ENCODE measurements around the gene SENP5.

SENP5 gene

DNA sequence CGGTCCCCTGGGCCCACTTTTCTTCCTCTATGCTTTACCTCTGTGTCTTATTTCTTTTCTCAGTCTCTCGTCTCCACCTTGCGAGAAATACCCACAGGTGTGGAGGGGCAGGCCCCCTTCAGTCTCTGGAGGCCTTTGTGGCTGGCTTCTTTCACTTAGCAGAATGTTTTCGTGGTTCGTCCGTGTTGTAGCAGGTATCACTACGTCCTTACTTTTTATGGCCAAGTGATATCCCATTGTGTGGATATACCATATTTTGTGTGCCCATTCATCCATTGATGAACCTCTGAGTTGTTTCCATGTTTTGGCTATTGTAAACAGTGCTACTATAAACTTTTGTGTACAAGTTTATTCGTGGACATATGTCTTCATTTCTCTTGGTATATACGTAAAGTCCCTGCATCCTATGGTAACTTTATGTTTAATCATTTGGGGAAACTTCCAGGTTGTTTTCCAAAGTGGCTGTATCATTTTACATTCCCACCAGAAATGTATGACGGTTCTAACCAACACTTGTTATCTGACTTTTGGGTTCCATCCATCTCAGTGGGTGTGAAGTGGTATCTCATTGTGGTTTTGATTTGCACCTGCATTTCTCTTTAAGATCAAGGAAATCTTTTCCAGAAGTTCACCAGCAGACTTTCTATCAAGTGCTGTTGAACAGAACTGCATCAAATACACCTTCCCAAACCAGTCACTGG, 95.4 kb downstream of the SENP5 start:
- no peak for DNase-seq (ENCODE audit: extremely low read depth, low read depth)
- TF ChIP-seq, protein P1, sequence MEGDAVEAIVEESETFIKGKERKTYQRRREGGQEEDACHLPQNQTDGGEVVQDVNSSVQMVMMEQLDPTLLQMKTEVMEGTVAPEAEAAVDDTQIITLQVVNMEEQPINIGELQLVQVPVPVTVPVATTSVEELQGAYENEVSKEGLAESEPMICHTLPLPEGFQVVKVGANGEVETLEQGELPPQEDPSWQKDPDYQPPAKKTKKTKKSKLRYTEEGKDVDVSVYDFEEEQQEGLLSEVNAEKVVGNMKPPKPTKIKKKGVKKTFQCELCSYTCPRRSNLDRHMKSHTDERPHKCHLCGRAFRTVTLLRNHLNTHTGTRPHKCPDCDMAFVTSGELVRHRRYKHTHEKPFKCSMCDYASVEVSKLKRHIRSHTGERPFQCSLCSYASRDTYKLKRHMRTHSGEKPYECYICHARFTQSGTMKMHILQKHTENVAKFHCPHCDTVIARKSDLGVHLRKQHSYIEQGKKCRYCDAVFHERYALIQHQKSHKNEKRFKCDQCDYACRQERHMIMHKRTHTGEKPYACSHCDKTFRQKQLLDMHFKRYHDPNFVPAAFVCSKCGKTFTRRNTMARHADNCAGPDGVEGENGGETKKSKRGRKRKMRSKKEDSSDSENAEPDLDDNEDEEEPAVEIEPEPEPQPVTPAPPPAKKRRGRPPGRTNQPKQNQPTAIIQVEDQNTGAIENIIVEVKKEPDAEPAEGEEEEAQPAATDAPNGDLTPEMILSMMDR (IDR thresholded peaks at IDR 0.05; ENCODE audit: low read depth, low read length) = no peak

- TF ChIP-seq, protein P1 (IDR thresholded peaks at IDR 0.05; ENCODE audit: low read depth, low read length) = no peak
- DNase-seq (ENCODE audit: extremely low read depth, low read depth) = no peak
Observed at GRCh38 chr3:196963631-196963953, 95.9 kb downstream of the SENP5 start.

GRCh38 chr3:196965112-196965803, 97.5 kb downstream of the SENP5 start:
- TF ChIP-seq, protein P1 (IDR thresholded peaks at IDR 0.05; ENCODE audit: low read depth, low read length) = no peak
- DNase-seq (ENCODE audit: extremely low read depth, low read depth) = no peak

GRCh38 chr3:196965804-196966173, 98.1 kb downstream of the SENP5 start:
- no peak for DNase-seq (ENCODE audit: extremely low read depth, low read depth)
- TF ChIP-seq, protein P1 (IDR thresholded peaks at IDR 0.05; ENCODE audit: low read depth, low read length) = no peak

- TF ChIP-seq, protein P1 (IDR thresholded peaks at IDR 0.05; ENCODE audit: low read depth, low read length) = no peak
Observed at GRCh38 chr3:196966526-196967401, 99.0 kb downstream of the SENP5 start.

GRCh38 chr3:196967412-196968232, 99.9 kb downstream of the SENP5 start:
- TF ChIP-seq, protein P1 (IDR thresholded peaks at IDR 0.05; ENCODE audit: low read depth, low read length) = no peak
- DNase-seq (ENCODE audit: extremely low read depth, low read depth) = no peak

More at GRCh38 chr3:196966526-196967401, 99.0 kb downstream of the SENP5 start:
- DNase-seq (ENCODE audit: extremely low read depth, low read depth) = no peak
